ENCODE data around the gene RGPD8. TPM values are rescaled to one million over a fixed set of nuclear protein-coding genes. Genes with fewer than 3 reads are reported as not detected.

Gene RGPD8
- total and polyA plus RNA-seq, 2 experiments from 2014 or later, result 2.1 to 11.6 TPM

GRCh38 chr2:112481050-112481527, 47.6 kb upstream of the RGPD8 start:
- in situ Hi-C loops (cut with MboI), result no loop called here

GRCh38 chr2:112480530-112481049, 47.1 kb upstream of the RGPD8 start:
- Histone ChIP-seq H2AFZ (peak overlapping the region; percentile 87), H3K4me2 (ENCODE audit: unreplicated experiment) (peak overlapping the region; percentile 93), H3K9me2 (ENCODE audit: insufficient read depth) (no peaks in the 10 kb centered on the region), H3K27me3 (replicated peaks; ENCODE audit: insufficient read depth) (no peaks in the 10 kb centered on the region), H3K9me3 (ENCODE audit: low read depth) (no peaks in the 10 kb centered on the region), H3K9ac (no peak overlapping the region), H3K4me1 (ENCODE audit: insufficient read depth) (peaks cover 17% of the 10 kb centered on the region), H4K20me1 (ENCODE audit: insufficient read depth) (no peaks in the 10 kb centered on the region), H3K4me3 (peak overlapping the region; percentile 93), H3K36me3 (ENCODE audit: low read depth) (no peaks in the 10 kb centered on the region), H3K79me2 (ENCODE audit: insufficient read depth) (peaks cover 31% of the 10 kb centered on the region), H3F3A (ENCODE audit: insufficient read depth) (peaks cover 25% of the 10 kb centered on the region), H3K27ac (no peak overlapping the region)
- DNase-seq, result no peak
- in situ Hi-C loops (cut with MboI), result no loop called here
- TF ChIP-seq EZH2phosphoT487 (IDR thresholded peaks at IDR 0.05; ENCODE audit: insufficient read depth, low read depth), result no peak
- TF ChIP-seq EZH2 (IDR thresholded peaks at IDR 0.05; ENCODE audit: insufficient read depth, poor library complexity, severe bottlenecking), result no peak
- WGBS, 2 experiments (ENCODE audit: low coverage in 1 of 2, low lambda C conversion rate in 2 of 2, missing lambda C conversion rate in 2 of 2), result 15 to 19% methylated on average over 20 of the region's 20 CpGs

More at GRCh38 chr2:112481050-112481527, 47.6 kb upstream of the RGPD8 start:
- Histone ChIP-seq H3K9me2 (ENCODE audit: insufficient read depth) (no peaks in the 10 kb centered on the region), H3K79me2 (ENCODE audit: insufficient read depth) (peaks cover 36% of the 10 kb centered on the region), H3F3A (ENCODE audit: insufficient read depth) (peaks cover 20% of the 10 kb centered on the region), H3K4me2 (ENCODE audit: unreplicated experiment) (peak overlapping the region; percentile 93), H3K9ac (peak overlapping the region; percentile 80), H4K20me1 (ENCODE audit: insufficient read depth) (no peaks in the 10 kb centered on the region), H3K9me3 (ENCODE audit: low read depth) (no peaks in the 10 kb centered on the region), H3K4me3 (peak overlapping the region; percentile 93), H3K27ac (peak overlapping the region; percentile 69), H3K27me3 (replicated peaks; ENCODE audit: insufficient read depth) (no peaks in the 10 kb centered on the region), H2AFZ (peak overlapping the region; percentile 87), H3K36me3 (ENCODE audit: low read depth) (no peaks in the 10 kb centered on the region), H3K4me1 (ENCODE audit: insufficient read depth) (peaks cover 14% of the 10 kb centered on the region)
- 0 to 1% methylated on average over 19 of the region's 19 CpGs for WGBS, 2 experiments (ENCODE audit: low coverage in 1 of 2, low lambda C conversion rate in 2 of 2, missing lambda C conversion rate in 2 of 2)
- no peak for TF ChIP-seq EZH2 (IDR thresholded peaks at IDR 0.05; ENCODE audit: insufficient read depth, poor library complexity, severe bottlenecking)
- no peak for TF ChIP-seq EZH2phosphoT487 (IDR thresholded peaks at IDR 0.05; ENCODE audit: insufficient read depth, low read depth)
- peak; percentile 93 for DNase-seq

GRCh38 chr2:112476434-112476833, 43.0 kb upstream of the RGPD8 start:
- Histone ChIP-seq H3K27ac (no peak overlapping the region), H3K36me3 (ENCODE audit: low read depth) (no peaks in the 10 kb centered on the region), H3K9ac (no peak overlapping the region), H3K4me3 (no peak overlapping the region), H3K4me2 (ENCODE audit: unreplicated experiment) (no peak overlapping the region), H3K27me3 (replicated peaks; ENCODE audit: insufficient read depth) (no peaks in the 10 kb centered on the region), H4K20me1 (ENCODE audit: insufficient read depth) (no peaks in the 10 kb centered on the region), H3K9me2 (ENCODE audit: insufficient read depth) (no peaks in the 10 kb centered on the region), H3K9me3 (ENCODE audit: low read depth) (no peaks in the 10 kb centered on the region), H2AFZ (no peak overlapping the region), H3K79me2 (ENCODE audit: insufficient read depth) (no peaks in the 10 kb centered on the region), H3K4me1 (ENCODE audit: insufficient read depth) (peaks cover 6% of the 10 kb centered on the region), H3F3A (ENCODE audit: insufficient read depth) (peaks cover 9% of the 10 kb centered on the region; the same call in 1 of the 2 replicates)
- no peak for TF ChIP-seq EZH2phosphoT487 (IDR thresholded peaks at IDR 0.05; ENCODE audit: insufficient read depth, low read depth)
- TF ChIP-seq EZH2 (IDR thresholded peaks at IDR 0.05; ENCODE audit: insufficient read depth, poor library complexity, severe bottlenecking), result no peak
- no peak for DNase-seq
- in situ Hi-C loops (cut with MboI), result no loop called here
- 80 to 85% methylated on average over 7 of the region's 7 CpGs for WGBS, 2 experiments (ENCODE audit: low coverage in 1 of 2, low lambda C conversion rate in 2 of 2, missing lambda C conversion rate in 2 of 2)

GRCh38 chr2:112474844-112475486, 41.5 kb upstream of the RGPD8 start:
- Histone ChIP-seq H3K9me3 (ENCODE audit: low read depth) (no peaks in the 10 kb centered on the region), H3K36me3 (ENCODE audit: low read depth) (no peaks in the 10 kb centered on the region), H3K27me3 (replicated peaks; ENCODE audit: insufficient read depth) (no peaks in the 10 kb centered on the region), H3K27ac (peak overlapping the region; percentile 55), H3K4me2 (ENCODE audit: unreplicated experiment) (no peak overlapping the region), H3K79me2 (ENCODE audit: insufficient read depth) (no peaks in the 10 kb centered on the region), H3F3A (ENCODE audit: insufficient read depth) (peaks cover 9% of the 10 kb centered on the region; the same call in 1 of the 2 replicates), H3K4me1 (ENCODE audit: insufficient read depth) (peaks cover 6% of the 10 kb centered on the region), H3K4me3 (no peak overlapping the region), H3K9me2 (ENCODE audit: insufficient read depth) (no peaks in the 10 kb centered on the region), H3K9ac (peak overlapping the region; percentile 39; the same call in 1 of the 2 replicates), H2AFZ (peak overlapping the region; percentile 59; the same call in 1 of the 2 replicates), H4K20me1 (ENCODE audit: insufficient read depth) (no peaks in the 10 kb centered on the region)
- no peak for TF ChIP-seq EZH2phosphoT487 (IDR thresholded peaks at IDR 0.05; ENCODE audit: insufficient read depth, low read depth)
- TF ChIP-seq EZH2 (IDR thresholded peaks at IDR 0.05; ENCODE audit: insufficient read depth, poor library complexity, severe bottlenecking), result no peak
- peak; percentile 86 for DNase-seq
- in situ Hi-C loops (cut with MboI), result no loop called here
- 57 to 62% methylated on average over 6 of the region's 6 CpGs for WGBS, 2 experiments (ENCODE audit: low coverage in 1 of 2, low lambda C conversion rate in 2 of 2, missing lambda C conversion rate in 2 of 2)
